Panc1 (cell line): ENCODE results near the gene AP4M1. TPM values are rescaled to one million over a fixed set of nuclear protein-coding genes. Genes with fewer than 3 reads are reported as not detected.

Experiments used
- ATAC-seq: fragments of 200-7000 bp; cut with Tn5 transposase; 2 replicates; pipeline ENCODE4 v1.9.1; 2020; ENCODE audit warnings: mild to moderate bottlenecking, moderate library complexity
- BruUV-seq: library from RNA; stranded (reverse); fragments of 400-500 nt; replicated peaks from 2 replicates; lab custom pipeline; 2021; lab: Mats Ljungman, UMichigan
- CTCF ChIA-PET: fragments of 300-600 bp; sonication (Branson Sonifier 250); formaldehyde crosslinking; loops from one replicate; lab custom pipeline; 2022; ENCODE audit warnings: antibody characterized with exemption; lab: Charles Lee
- POLR2A ChIA-PET: fragments of 300-600 bp; sonication (Branson Sonifier 250); formaldehyde crosslinking; loops from one replicate; lab custom pipeline; 2022; ENCODE audit warnings: antibody characterized with exemption; lab: Charles Lee
- DNase-seq: peaks from one replicate; pipeline ENCODE4 v3.0.0-alpha.2; 2010; ENCODE audit warnings: low read depth, low spot score
- H3K27ac ChIP-seq: 2 replicates; pipeline ENCODE4 v1.5.1; 2011; ENCODE audit warnings: mild to moderate bottlenecking, low read length, inconsistent platforms
- H3K27me3 ChIP-seq: fragments of 200-500 bp; sonication (Bioruptor generic); 2 replicates; pipeline ENCODE4 v1.6.0; 2014; ENCODE audit warnings: low read length, inconsistent platforms; ENCODE audit not compliant: control insufficient read depth, insufficient read depth
- H3K36me3 ChIP-seq: fragments of 200-500 bp; sonication (Bioruptor generic); 2 replicates; pipeline ENCODE4 v1.5.1; 2014; ENCODE audit warnings: inconsistent platforms, mild to moderate bottlenecking, low read length, moderate library complexity; ENCODE audit not compliant: control insufficient read depth, insufficient read depth
- H3K4me1 ChIP-seq: 2 replicates; pipeline ENCODE4 v1.5.1; 2011; ENCODE audit warnings: inconsistent platforms, mild to moderate bottlenecking, low read length, moderate library complexity; ENCODE audit not compliant: control insufficient read depth, insufficient read depth
- H3K4me3 ChIP-seq, 2 experiments: 2 replicates each; pipeline ENCODE4 v1.5.1; 2011 to 2012; ENCODE audit warnings: low read depth in 2 of 2, low read length in 2 of 2, mild to moderate bottlenecking in 2 of 2, inconsistent platforms in 1 of 2, moderate library complexity in 1 of 2
- H3K9me3 ChIP-seq: fragments of 200-500 bp; sonication (Bioruptor generic); 2 replicates; pipeline ENCODE4 v1.5.1; 2014; ENCODE audit warnings: low read depth, mild to moderate bottlenecking, inconsistent platforms, low read length, moderate library complexity; ENCODE audit not compliant: control insufficient read depth, insufficient read depth
- CTCF ChIP-seq: fragments of 450-650 bp; IDR thresholded peaks from 2 replicates; pipeline ENCODE4 v1.5.1; 2017; ENCODE audit warnings: mild to moderate bottlenecking
- POLR2AphosphoS5 ChIP-seq: IDR thresholded peaks from 2 replicates; pipeline ENCODE4 v1.6.1; 2012; ENCODE audit warnings: mild to moderate bottlenecking, low read depth, low read length, moderate library complexity
- REST ChIP-seq, 2 experiments: IDR thresholded peaks; 2 replicates each; pipeline ENCODE4 v1.6.1; 2011 to 2012; ENCODE audit warnings: low read depth in 2 of 2, control low read depth in 1 of 2, low read length in 1 of 2, mild to moderate bottlenecking in 1 of 2, moderate library complexity in 1 of 2; ENCODE audit not compliant: insufficient read depth in 1 of 2
- SIN3A ChIP-seq: IDR thresholded peaks from 2 replicates; pipeline ENCODE4 v1.6.1; 2012; ENCODE audit warnings: low read depth, mild to moderate bottlenecking, low read length, moderate library complexity, borderline replicate concordance; ENCODE audit not compliant: insufficient read depth
- TCF7L2 ChIP-seq: IDR thresholded peaks from 2 replicates; pipeline ENCODE4 v1.6.1; 2011; ENCODE audit warnings: mild to moderate bottlenecking, low read depth, low read length, inconsistent platforms
- in situ Hi-C: cut with HindIII; loops from 2 replicates; pipeline ENCODE4 v1.10.0; 2016; ENCODE audit warnings: low sequenced_read_pairs, low pct_unique_long_range_greater_than_20kb
- intact Hi-C: fragments of 100-400 bp; cut with micrococcal nuclease; formaldehyde crosslinking; loops from one replicate; pipeline ENCODE4 v1.10.0; 2022; ENCODE audit not compliant: unreplicated experiment
- total RNA-seq: library from RNA; stranded (reverse); gene quantifications from one replicate; pipeline ENCODE4 v1.2.1, GENCODE V29; 2021; ENCODE audit not compliant: unreplicated experiment

The AP4M1 gene
- total RNA-seq, 1 experiment from 2014 or later, result 42.6 TPM

- Histone ChIP-seq H3K27me3 (no peaks in the 10 kb centered on the region), H3K9me3 (no peaks in the 10 kb centered on the region), H3K27ac (peak overlapping the region; percentile 36; the same call in 1 of the 2 replicates), H3K4me3 (no peak overlapping the region), H3K36me3 (peaks cover 55% of the 10 kb centered on the region), H3K4me1 (peaks cover 28% of the 10 kb centered on the region)
- POLR2A ChIA-PET, result no interaction called here
- intact Hi-C loops (no loop called here), in situ Hi-C loops (no loop called here)
- no TSS peak for BruUV-seq
- ATAC-seq (no peak), DNase-seq (no peak)
- TF ChIP-seq TCF7L2 (no peak), CTCF (no peak), REST (IDR thresholded peaks at IDR 0.05; ENCODE audit: insufficient read depth in 1 of 2, low read depth in 2 of 2, low read length in 1 of 2) (no peak), POLR2AphosphoS5 (no peak), SIN3A (no peak)
- CTCF ChIA-PET, result no interaction called here
Measured at GRCh38 chr7:100095289-100095688, 6.2 kb upstream of the AP4M1 start.

- TF ChIP-seq POLR2AphosphoS5 (no peak), CTCF (no peak), SIN3A (no peak), TCF7L2 (no peak), REST (IDR thresholded peaks at IDR 0.05; ENCODE audit: insufficient read depth in 1 of 2, low read depth in 2 of 2, low read length in 1 of 2) (no peak)
- POLR2A ChIA-PET, result no interaction called here
- Histone ChIP-seq H3K27ac (peak overlapping the region; percentile 36; the same call in 1 of the 2 replicates), H3K27me3 (no peaks in the 10 kb centered on the region), H3K36me3 (peaks cover 53% of the 10 kb centered on the region), H3K4me1 (peaks cover 25% of the 10 kb centered on the region), H3K9me3 (no peaks in the 10 kb centered on the region), H3K4me3 (no peak overlapping the region)
- intact Hi-C loops, result no loop called here
- in situ Hi-C loops, result no loop called here
- BruUV-seq, result no TSS peak
- ATAC-seq (no peak), DNase-seq (no peak)
- CTCF ChIA-PET, result no interaction called here
Measured at GRCh38 chr7:100095704-100096103, 5.7 kb upstream of the AP4M1 start.
